ENCODE measurements around the gene VWF.

The VWF gene

DNA sequence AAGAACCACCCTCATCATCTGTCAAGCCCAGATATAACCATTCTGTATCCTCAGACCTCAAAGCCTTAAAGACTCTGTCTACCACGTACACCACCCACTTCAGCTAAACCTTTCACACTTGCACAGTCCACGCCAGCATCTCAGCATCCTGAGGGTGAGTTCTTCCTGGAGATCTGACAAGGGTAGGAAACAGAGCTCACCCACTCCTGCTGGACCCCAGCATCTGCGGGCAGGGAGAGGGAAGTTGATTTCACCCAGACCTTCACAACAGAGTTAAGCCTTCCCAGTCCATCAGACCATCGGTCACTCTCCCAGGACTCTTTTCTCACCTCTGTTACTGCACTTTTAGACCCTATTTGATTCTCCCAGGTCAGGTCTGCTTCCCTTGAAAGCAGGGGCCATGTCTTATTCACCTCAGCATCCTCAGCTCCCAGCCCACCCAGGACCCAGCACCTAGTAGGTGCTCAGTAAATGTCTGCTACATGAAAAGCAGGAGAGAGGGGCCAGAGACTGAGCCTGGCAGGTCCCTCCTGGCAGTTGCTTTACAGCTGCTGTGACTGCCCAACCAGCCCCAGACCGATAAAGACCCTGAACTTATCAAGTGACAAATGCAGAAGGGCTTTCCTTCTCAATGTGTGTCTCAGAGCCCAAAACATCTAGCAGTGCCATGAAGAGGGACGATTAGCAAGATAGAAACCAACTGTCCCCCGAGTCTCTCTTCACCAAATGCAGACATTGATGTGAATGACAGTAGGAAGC is 213.5 kb downstream of the VWF start:
- DNase-seq = no peak

DNA sequence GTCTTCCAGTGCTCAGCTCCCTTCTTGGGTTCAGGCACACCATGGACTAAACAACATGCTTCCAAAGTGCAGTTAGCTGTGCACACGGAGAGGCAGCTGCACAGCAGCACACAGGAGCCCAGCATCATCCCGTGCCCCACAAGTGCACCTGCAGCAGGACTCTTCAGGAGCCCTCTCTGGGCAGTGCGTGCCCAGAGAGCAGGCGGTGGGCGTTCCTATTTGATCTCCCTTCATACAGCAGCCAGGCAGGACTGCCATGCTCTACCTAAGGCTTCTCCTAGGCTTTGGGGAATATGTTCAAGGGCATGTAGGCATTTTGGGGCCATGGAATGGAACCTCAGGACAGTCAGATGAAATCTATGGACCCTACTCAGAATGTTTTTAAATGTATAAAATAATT is 214.9 kb downstream of the VWF start:
- DNase-seq = no peak

DNA sequence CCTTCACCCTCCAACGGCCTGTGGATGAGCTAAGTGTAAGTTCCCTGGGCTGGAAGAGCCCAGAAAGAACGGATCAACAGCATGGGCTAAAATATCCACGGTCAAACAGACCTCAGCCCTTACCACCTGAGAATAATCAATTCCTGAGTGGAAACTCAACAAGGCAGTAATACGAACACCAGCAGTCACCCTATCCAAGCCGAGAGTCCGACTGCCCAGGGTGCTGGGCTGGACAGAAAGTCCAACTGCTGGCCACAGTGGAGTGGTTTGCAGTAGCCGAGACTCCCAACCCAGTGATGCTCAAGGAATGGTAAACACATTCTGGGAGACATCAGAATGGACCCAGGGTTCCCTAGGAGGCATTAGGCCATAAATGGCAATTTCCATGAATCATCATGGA is 216.2 kb downstream of the VWF start:
- DNase-seq = no peak

DNA sequence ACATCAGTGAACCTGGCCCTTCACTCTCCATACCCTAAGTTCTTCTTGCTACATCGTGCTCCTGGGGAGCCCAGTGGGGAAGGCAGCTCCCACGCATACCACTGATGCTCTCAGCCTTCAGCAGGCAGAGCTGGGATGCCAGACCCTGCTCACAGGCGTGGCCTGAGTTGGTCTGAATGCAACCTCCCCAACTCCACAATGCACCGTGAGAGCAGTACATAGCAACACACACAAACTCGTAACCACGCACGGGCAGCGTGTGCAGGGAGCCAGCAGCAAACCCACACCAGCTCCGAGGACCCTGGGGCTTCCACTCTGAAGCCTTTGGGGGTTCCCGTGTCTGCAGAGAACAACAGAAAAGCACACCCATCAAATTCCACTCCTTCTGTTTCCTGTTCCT is 216.7 kb downstream of the VWF start:
- DNase-seq = no peak

DNA sequence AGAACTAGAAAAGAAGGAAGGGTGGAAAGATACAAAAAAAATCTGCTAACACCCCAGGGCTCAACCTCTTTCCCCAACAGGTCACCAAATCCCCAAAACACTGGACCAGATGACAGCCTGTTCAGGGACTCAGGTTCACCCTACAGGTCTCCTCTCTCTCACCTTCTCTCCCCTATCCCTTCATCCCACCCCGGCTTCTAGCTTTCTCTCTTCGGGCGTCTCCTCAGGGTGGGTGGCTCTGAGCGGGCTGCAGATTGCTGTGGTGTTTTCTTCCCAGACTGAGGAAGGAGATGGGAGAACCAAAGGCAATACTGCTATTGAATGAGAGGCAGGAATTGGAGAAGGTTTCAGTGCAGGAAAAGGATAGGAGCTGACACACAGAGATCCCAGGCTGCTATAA is 218.7 kb downstream of the VWF start:
- DNase-seq = no peak

DNA sequence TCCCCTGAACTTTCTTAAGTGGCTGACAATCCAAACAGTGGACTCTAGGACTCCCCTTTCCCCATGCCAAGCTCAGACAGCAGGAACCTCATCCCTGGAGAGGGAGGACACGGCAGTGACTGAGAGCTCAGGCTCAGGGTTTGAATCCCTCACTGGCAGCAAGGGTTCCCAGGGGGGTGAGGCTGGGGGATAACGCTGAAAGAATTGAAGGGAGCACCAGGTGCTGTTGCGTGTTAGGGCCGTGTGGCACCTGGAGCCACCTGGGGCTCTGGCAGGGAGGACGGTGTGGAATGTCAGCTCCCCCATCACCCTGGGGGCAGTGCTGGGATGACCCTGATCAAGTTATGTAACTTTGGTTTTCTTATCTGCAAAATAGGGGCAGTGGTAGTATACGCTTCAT is 219.5 kb downstream of the VWF start:
- no peak for DNase-seq

DNA sequence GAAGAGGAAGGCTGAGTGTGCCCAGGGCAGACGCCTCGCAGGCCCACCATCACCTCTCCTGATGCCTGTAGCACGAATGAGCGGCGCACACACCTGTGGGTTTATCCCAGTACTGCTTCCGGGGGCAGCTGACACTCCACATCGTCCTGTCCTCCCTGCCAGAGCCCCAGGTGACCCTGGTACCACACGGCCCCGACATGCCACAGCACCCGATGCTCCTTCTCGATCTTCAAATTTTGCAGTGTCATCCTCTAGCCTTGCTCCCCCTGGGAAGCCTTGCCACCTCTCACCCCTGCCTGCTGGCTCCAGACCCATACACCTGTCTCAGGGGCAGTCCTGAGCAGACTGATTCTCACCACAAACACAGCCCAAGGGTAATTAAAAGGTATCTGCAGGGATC is 220.0 kb downstream of the VWF start:
- no peak for DNase-seq

DNA sequence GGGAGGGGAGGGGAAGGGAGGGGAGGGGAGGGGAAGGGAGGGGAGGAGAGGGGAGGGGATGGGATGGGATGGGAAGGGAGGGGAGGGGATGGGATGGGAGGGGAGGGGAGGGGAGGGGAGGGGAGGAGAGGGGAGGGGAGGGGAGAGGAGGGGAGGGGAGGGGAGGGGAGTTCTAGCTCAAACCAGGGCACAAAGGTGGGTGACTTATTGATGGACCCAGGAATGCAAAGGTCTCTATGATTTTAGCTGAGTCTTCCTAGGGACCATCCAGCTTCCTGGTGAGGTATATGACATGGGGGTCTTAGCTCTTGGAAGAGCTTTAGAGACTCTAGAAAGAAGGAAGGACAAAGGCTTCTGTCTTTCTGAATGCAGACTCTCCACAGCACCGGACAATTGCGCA is 221.7 kb downstream of the VWF start:
- no peak for DNase-seq

DNA sequence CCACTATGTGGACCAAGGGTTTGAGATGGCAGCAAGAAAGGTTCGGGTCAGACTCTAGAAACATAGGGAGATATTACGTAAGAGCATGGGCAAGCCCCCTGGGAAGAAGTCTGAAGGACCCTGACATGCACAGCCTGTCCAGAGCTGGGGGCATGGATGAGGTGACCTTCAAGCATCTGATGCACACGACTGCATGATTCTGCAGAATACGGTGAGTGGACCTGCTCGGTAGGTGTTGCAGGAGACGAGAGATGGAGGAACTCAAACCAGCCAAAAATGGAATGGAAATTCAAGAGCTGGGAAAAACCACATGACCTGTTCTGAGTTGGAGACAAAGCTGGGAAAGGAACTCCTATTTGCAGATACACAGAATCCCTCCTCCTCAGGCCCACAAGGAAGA is 223.1 kb downstream of the VWF start:
- DNase-seq = no peak

DNA sequence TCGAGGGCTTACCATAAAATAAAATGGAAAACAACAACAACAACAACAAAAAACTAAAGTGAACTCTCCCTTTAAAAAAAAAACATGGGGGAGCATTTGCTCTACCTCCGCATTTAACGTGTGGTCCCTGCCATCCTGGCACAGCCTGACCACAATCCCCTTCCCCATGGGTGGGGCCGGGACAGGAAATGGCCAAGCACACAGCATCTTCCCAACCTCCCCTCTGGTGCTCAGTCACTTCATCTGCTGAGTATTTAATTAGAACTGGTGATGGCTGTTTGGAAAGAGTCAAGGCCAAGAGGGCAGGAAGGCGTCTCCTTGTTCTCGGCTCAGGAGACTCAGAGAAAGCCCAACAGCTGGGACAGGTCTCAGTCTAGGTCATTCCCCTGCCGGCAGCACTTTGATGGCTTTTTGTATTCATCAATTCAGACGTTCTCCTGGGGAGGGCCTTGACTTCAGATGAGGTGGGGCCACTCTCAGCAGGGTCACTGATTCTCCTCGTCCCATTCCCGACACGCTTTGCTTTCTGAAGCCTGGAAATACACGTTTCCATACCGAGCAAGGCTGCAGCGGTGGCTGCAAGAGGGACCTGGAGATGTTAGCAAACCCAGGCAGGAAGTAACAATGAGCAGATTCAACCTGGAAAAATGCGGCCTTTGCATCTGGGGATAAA is 223.8 kb downstream of the VWF start:
- DNase-seq = no peak

DNA sequence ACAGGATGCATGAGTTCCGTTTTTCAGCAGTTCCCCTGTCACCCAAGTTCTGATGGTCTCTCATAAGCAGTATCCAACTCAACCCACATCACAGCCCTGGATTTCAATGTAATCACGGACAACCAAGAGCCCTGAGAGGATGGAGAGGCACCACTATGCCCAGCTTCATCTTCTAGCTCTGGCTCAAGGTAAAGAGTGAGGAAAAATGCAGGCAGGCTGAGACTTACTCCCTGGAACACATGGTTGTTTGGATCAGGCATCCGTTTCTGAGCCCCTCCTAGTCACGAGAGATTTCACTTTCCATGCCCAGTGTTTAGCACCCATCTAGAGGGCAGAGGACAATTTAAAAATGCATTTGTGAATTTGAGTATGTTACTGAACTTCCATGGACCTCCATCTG is 224.4 kb downstream of the VWF start:
- no peak for DNase-seq

DNA sequence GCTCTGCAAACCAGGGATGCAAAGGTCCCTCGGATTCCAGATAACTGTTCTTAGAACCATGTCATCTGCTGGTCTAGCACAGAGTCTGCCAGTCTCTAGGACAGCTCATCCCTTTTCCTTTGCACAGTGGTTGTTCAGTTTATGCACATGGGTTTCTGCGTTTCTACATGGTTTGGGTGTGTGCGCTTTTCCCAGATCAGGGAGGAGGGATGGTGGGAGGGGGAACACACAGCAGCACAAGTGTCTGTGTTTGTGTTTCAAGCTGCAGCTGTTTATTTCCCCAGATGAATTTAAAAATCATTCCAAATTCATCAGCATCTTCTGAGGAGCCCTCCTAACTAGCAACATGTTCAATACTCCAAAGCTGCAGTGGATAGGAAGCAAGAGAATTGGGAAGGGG is 224.8 kb downstream of the VWF start:
- DNase-seq = no peak

DNA sequence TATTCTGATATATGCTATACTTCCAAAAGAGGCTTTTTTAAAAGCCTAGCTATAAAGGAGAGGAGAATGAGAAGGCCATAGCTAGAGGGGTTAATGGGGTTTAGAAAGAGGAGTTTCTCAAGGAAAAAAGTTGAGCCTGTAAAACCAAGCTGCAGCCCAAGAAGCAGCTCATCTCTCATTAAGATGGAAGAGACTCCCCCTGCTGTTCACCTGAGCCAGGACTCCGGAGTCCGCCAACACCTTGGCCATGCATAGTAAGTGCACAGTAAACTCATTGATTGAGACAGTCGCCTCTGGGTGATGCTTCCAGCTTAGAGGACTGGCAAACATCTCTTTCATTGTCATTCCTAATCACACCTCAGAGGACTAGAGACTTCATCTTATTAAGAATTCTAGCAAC is 225.6 kb downstream of the VWF start:
- no peak for DNase-seq

All from inflammatory macrophage (primary cell).